ENCODE results near the gene PITRM1.

DNA sequence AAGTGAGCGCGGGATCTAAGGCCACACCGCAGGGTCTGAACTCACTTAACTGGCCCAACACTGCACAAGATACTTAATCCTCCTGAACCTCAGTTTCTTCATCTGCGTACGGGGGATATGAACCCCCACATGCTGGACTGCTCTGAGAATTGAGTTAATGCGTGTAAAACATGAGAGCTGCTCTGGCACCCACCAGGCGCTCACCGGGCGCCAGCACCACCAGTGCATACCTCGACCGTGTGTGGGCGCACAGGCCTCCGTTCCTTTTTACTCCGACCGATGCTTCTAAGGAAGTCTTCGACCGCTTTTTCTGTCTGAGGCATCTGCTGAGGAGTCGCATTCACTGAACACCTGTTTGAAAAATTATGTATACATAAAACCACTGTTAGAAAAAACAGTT, 27.2 kb downstream of the PITRM1 start:
- TF ChIP-seq CTCF (IDR thresholded peaks at IDR 0.05) (no peak), POLR2A (IDR thresholded peaks at IDR 0.05) (no peak)

Measured in heart left ventricle (tissue), 13 donors.